Measurements from ENCODE around the gene FREM2. TPM values are rescaled to one million over a fixed set of nuclear protein-coding genes. Genes with fewer than 3 reads are reported as not detected.

Gene FREM2
- total RNA-seq, 4 donors from 2014 or later, result 32.0 to 54.6 (median 46.2) TPM

GRCh38 chr13:38826182-38826813 lies 139.4 kb downstream of the FREM2 start:
- H3K27me3 ChIP-seq, result no peaks in the 10 kb centered on the region
- intact Hi-C loops (cut with DNase I), result no loop called here
- H3K27ac ChIP-seq, result no peak overlapping the region
- TF ChIP-seq CTCF (IDR thresholded peaks at IDR 0.05), result no peak
- TF ChIP-seq POLR2A (IDR thresholded peaks at IDR 0.05), result no peak
- no peaks in the 10 kb centered on the region for H3K9me3 ChIP-seq
- peaks cover 0 to 4% of the 10 kb centered on the region in 2 donors for H3K4me1 ChIP-seq
- no peaks in the 10 kb centered on the region for H3K36me3 ChIP-seq
- H3K4me3 ChIP-seq (replicated peaks in 1 of 3), result no peak overlapping the region
- 75 to 81% methylated on average over 11 of the region's 11 CpGs for whole genome bisulfite sequencing, 2 donors
- no peak for DNase-seq

GRCh38 chr13:38830442-38831045 lies 143.7 kb downstream of the FREM2 start:
- Histone ChIP-seq H3K27ac (no peak overlapping the region), H3K27me3 (no peaks in the 10 kb centered on the region), H3K4me1 (no peaks in the 10 kb centered on the region), H3K4me3 (replicated peaks in 1 of 3) (no peak overlapping the region), H3K36me3 (no peaks in the 10 kb centered on the region), H3K9me3 (no peaks in the 10 kb centered on the region)
- WGBS, 2 donors, result 42 to 60% methylated on average over 8 of the region's 8 CpGs
- TF ChIP-seq CTCF (IDR thresholded peaks at IDR 0.05) (no peak), POLR2A (IDR thresholded peaks at IDR 0.05) (no peak)
- intact Hi-C loops (cut with DNase I), result no loop called here
- DNase-seq, result no peak

GRCh38 chr13:38844581-38844980 lies 157.7 kb downstream of the FREM2 start:
- Histone ChIP-seq H3K4me3 (replicated peaks in 1 of 3) (no peak overlapping the region), H3K4me1 (peaks cover 13 to 14% of the 10 kb centered on the region in 2 donors), H3K9me3 (no peaks in the 10 kb centered on the region), H3K27ac (no peak overlapping the region), H3K27me3 (no peaks in the 10 kb centered on the region), H3K36me3 (no peaks in the 10 kb centered on the region)
- no peak for DNase-seq
- WGBS, 2 donors, result 100% methylated on average over 1 of the region's 1 CpG
- TF ChIP-seq POLR2A (IDR thresholded peaks at IDR 0.05) (no peak), CTCF (IDR thresholded peaks at IDR 0.05) (no peak)
- intact Hi-C loops (cut with DNase I), result no loop called here

DNA sequence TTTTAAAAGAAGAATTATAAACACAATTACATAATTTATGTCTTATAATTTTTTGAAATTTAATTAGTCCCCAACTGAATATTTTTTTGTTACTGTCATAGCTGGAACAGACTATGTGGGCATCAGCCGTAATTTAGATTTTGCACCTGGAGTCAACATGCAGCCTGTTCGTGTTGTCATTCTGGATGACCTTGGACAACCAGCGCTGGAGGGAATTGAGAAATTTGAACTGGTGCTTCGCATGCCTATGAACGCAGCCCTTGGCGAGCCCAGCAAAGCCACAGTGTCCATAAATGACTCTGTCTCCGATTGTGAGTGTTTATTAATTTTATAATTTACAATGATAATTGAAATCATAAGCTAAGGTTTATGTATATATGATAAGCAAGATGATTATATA lies 161.5 kb downstream of the FREM2 start:
- no peak overlapping the region for H3K27ac ChIP-seq
- peaks cover 0 to 2% of the 10 kb centered on the region in 2 donors for H3K36me3 ChIP-seq
- no peak overlapping the region for H3K4me3 ChIP-seq (replicated peaks in 1 of 3)
- no peak for DNase-seq
- intact Hi-C loops (cut with DNase I), result no loop called here
- H3K9me3 ChIP-seq, result no peaks in the 10 kb centered on the region
- H3K4me1 ChIP-seq, result peaks cover 13 to 14% of the 10 kb centered on the region in 2 donors
- no peak for TF ChIP-seq POLR2A (IDR thresholded peaks at IDR 0.05)
- TF ChIP-seq CTCF (IDR thresholded peaks at IDR 0.05), result no peak
- 93 to 97% methylated on average over 7 of the region's 7 CpGs for WGBS, 2 donors
- no peaks in the 10 kb centered on the region for H3K27me3 ChIP-seq

GRCh38 chr13:38849315-38849714 lies 162.4 kb downstream of the FREM2 start:
- no peak for TF ChIP-seq POLR2A (IDR thresholded peaks at IDR 0.05)
- TF ChIP-seq CTCF (IDR thresholded peaks at IDR 0.05), result no peak
- Histone ChIP-seq H3K27me3 (no peaks in the 10 kb centered on the region), H3K9me3 (no peaks in the 10 kb centered on the region), H3K36me3 (peaks cover 0 to 2% of the 10 kb centered on the region in 2 donors), H3K4me3 (replicated peaks in 1 of 3) (no peak overlapping the region), H3K4me1 (peaks cover 13 to 14% of the 10 kb centered on the region in 2 donors), H3K27ac (no peak overlapping the region)
- no peak for DNase-seq
- intact Hi-C loops (cut with DNase I), result no loop called here
- 71 to 78% methylated on average over 4 of the region's 4 CpGs for WGBS, 2 donors
